ENCODE results near the gene FAM222A.

- TF ChIP-seq CTCF (conservative IDR thresholded peaks at IDR 0.05; ENCODE audit: low read depth, low read length) (no peak), EZH2 (IDR thresholded peaks at IDR 0.05; ENCODE audit: borderline replicate concordance, low read depth, low read length, poor library complexity, severe bottlenecking) (no peak)
Measured at GRCh38 chr12:109724321-109724892, 10.8 kb downstream of the FAM222A start.
